Astrocyte (in vitro differentiated cells and primary cell): ENCODE data around the gene RNF146. TPM values are rescaled to one million over a fixed set of nuclear protein-coding genes. Genes with fewer than 3 reads are reported as not detected.
"Not testable (repeated sequence)": the region's sequence is repeated elsewhere in the genome, so short reads cannot be mapped to it uniquely, and the experiment has no call there.

Source experiments
- DNase-seq: peaks from one replicate; pipeline ENCODE4 v3.0.0-alpha.2; 2010; ENCODE audit warnings: low read depth
- FAIRE-seq: peaks from 2 replicates; lab custom pipeline; 2011; peaks lifted over from hg19 to GRCh38; lab: Jason Lieb, UNC
- H2AFZ ChIP-seq: 2 replicates; pipeline ENCODE4 v1.6.0; 2012; ENCODE audit warnings: low read depth, low read length, inconsistent platforms
- H3K27ac ChIP-seq: 2 replicates; pipeline ENCODE4 v1.5.1; 2011; ENCODE audit warnings: low read depth, low read length, inconsistent platforms
- H3K27me3 ChIP-seq: 2 replicates; pipeline ENCODE4 v1.6.0; 2011; ENCODE audit warnings: low read length, inconsistent platforms; ENCODE audit not compliant: insufficient read depth
- H3K36me3 ChIP-seq: 2 replicates; pipeline ENCODE4 v1.5.1; 2011; ENCODE audit warnings: low read length, inconsistent platforms; ENCODE audit not compliant: insufficient read depth
- H3K4me1 ChIP-seq: 2 replicates; pipeline ENCODE4 v1.5.1; 2011; ENCODE audit warnings: low read length, inconsistent platforms; ENCODE audit not compliant: insufficient read depth
- H3K4me2 ChIP-seq: 2 replicates; pipeline ENCODE4 v1.6.0; 2012; ENCODE audit warnings: low read length, inconsistent platforms
- H3K4me3 ChIP-seq: 2 replicates; pipeline ENCODE4 v1.5.1; 2011; ENCODE audit warnings: low read depth, mild to moderate bottlenecking, low read length, inconsistent platforms; ENCODE audit not compliant: insufficient read depth
- H3K79me2 ChIP-seq: 2 replicates; pipeline ENCODE4 v1.6.0; 2012; ENCODE audit warnings: mild to moderate bottlenecking, low read length, inconsistent platforms; ENCODE audit not compliant: insufficient read depth
- H3K9ac ChIP-seq: 2 replicates; pipeline ENCODE4 v1.6.0; 2012; ENCODE audit warnings: mild to moderate bottlenecking, low read length, inconsistent platforms
- H3K9me3 ChIP-seq: 2 replicates; pipeline ENCODE4 v1.5.1; 2012; ENCODE audit warnings: low read depth, mild to moderate bottlenecking, low read length, inconsistent platforms; ENCODE audit not compliant: insufficient read depth
- H4K20me1 ChIP-seq: 2 replicates; pipeline ENCODE4 v1.6.0; 2012; ENCODE audit warnings: low read length, inconsistent platforms; ENCODE audit not compliant: insufficient read depth
- H3K27ac Mint-ChIP-seq: one replicate; pipeline ENCODE4 v1.8.0; 2021; ENCODE audit warnings: mild to moderate bottlenecking, mixed read lengths; ENCODE audit not compliant: unreplicated experiment
- H3K27me3 Mint-ChIP-seq: one replicate; pipeline ENCODE4 v1.8.0; 2021; ENCODE audit warnings: low read depth, mixed read lengths; ENCODE audit not compliant: unreplicated experiment
- H3K36me3 Mint-ChIP-seq: one replicate; pipeline ENCODE4 v1.8.0; 2021; ENCODE audit warnings: low read depth, mixed read lengths; ENCODE audit not compliant: unreplicated experiment
- H3K4me1 Mint-ChIP-seq: one replicate; pipeline ENCODE4 v1.8.0; 2021; ENCODE audit warnings: low read depth, mixed read lengths; ENCODE audit not compliant: unreplicated experiment
- H3K4me3 Mint-ChIP-seq: one replicate; pipeline ENCODE4 v1.8.0; 2021; ENCODE audit warnings: mild to moderate bottlenecking, moderate library complexity, mixed read lengths; ENCODE audit not compliant: unreplicated experiment
- H3K9me3 Mint-ChIP-seq: one replicate; pipeline ENCODE4 v1.8.0; 2021; ENCODE audit warnings: mild to moderate bottlenecking, mixed read lengths; ENCODE audit not compliant: unreplicated experiment
- CTCF ChIP-seq: IDR thresholded peaks from 2 replicates; pipeline ENCODE4 v1.5.1; 2011; ENCODE audit warnings: low read depth, mild to moderate bottlenecking, inconsistent platforms, low read length, moderate library complexity; ENCODE audit not compliant: insufficient read depth
- EZH2 ChIP-seq: IDR thresholded peaks from 2 replicates; pipeline ENCODE4 v1.6.1; 2012; ENCODE audit warnings: mild to moderate bottlenecking, low read length, inconsistent platforms; ENCODE audit not compliant: insufficient read depth
- total RNA-seq: library from RNA; stranded (reverse); gene quantifications from 2 replicates; pipeline ENCODE4 v1.2.1, GENCODE V29; 2021

Gene RNF146
- total RNA-seq, 1 donor from 2014 or later, result 41.4 TPM

- H3K27ac ChIP-seq, result no peak overlapping the region
- Mint-ChIP-seq H3K27ac (no peak overlapping the region), H3K4me3 (no peak overlapping the region), H3K36me3 (no peaks in the 10 kb centered on the region), H3K27me3 (no peaks in the 10 kb centered on the region), H3K4me1 (no peaks in the 10 kb centered on the region), H3K9me3 (peaks cover 2% of the 10 kb centered on the region)
- H3K4me2 ChIP-seq, result no peak overlapping the region
- peaks cover 23% of the 10 kb centered on the region for H3K36me3 ChIP-seq
- peaks cover 5% of the 10 kb centered on the region for H3K79me2 ChIP-seq
- DNase-seq (no peak), FAIRE-seq (no peak)
- H3K4me3 ChIP-seq, result no peak overlapping the region
- no peaks in the 10 kb centered on the region for H3K27me3 ChIP-seq
- H3K4me1 ChIP-seq, result no peaks in the 10 kb centered on the region
- H3K9ac ChIP-seq, result no peak overlapping the region
- no peaks in the 10 kb centered on the region for H4K20me1 ChIP-seq
- no peaks in the 10 kb centered on the region for H3K9me3 ChIP-seq
- TF ChIP-seq CTCF (no peak), EZH2 (no peak)
- no peak overlapping the region for H2AFZ ChIP-seq
These were observed 50.9 kb downstream of the RNF146 start for GRCh38 chr6:127317388-127318128.

- no peaks in the 10 kb centered on the region for H3K36me3 Mint-ChIP-seq
- Histone ChIP-seq H3K9me3 (no peaks in the 10 kb centered on the region), H3K27me3 (no peaks in the 10 kb centered on the region), H3K79me2 (peaks cover 3% of the 10 kb centered on the region), H3K4me3 (no peak overlapping the region), H3K4me2 (no peak overlapping the region), H3K4me1 (no peaks in the 10 kb centered on the region), H3K36me3 (peaks cover 12% of the 10 kb centered on the region), H4K20me1 (no peaks in the 10 kb centered on the region), H2AFZ (no peak overlapping the region), H3K27ac (no peak overlapping the region), H3K9ac (no peak overlapping the region)
- no peak overlapping the region for H3K4me3 Mint-ChIP-seq
- H3K27ac Mint-ChIP-seq, result no peak overlapping the region
- H3K4me1 Mint-ChIP-seq, result no peaks in the 10 kb centered on the region
- FAIRE-seq (no peak), DNase-seq (no peak)
- peaks cover 2% of the 10 kb centered on the region for H3K9me3 Mint-ChIP-seq
- no peak for TF ChIP-seq CTCF
- no peak for TF ChIP-seq EZH2
- no peaks in the 10 kb centered on the region for H3K27me3 Mint-ChIP-seq
These were observed 53.0 kb downstream of the RNF146 start for GRCh38 chr6:127319686-127320085.

- peaks cover 11% of the 10 kb centered on the region for H3K4me1 Mint-ChIP-seq
- H3K36me3 ChIP-seq, result peaks cover 12% of the 10 kb centered on the region
- peaks cover 9% of the 10 kb centered on the region for H3K4me1 ChIP-seq
- no peaks in the 10 kb centered on the region for H3K9me3 Mint-ChIP-seq
- H3K27me3 Mint-ChIP-seq, result no peaks in the 10 kb centered on the region
- H3K9me3 ChIP-seq, result no peaks in the 10 kb centered on the region
- H3K27ac ChIP-seq, result peak overlapping the region; percentile 77
- H3K79me2 ChIP-seq, result peaks cover 25% of the 10 kb centered on the region
- no peak for TF ChIP-seq EZH2
- no peak for TF ChIP-seq CTCF
- peak; percentile 76 for DNase-seq
- H3K27me3 ChIP-seq, result no peaks in the 10 kb centered on the region
- peaks cover 3% of the 10 kb centered on the region for H4K20me1 ChIP-seq
- H3K4me3 ChIP-seq, result no peak overlapping the region
- H2AFZ ChIP-seq, result no peak overlapping the region
- H3K9ac ChIP-seq, result peak overlapping the region; percentile 5
- H3K4me2 ChIP-seq, result peak overlapping the region; percentile 42
- H3K4me3 Mint-ChIP-seq, result no peak overlapping the region
- peaks cover 6% of the 10 kb centered on the region for H3K36me3 Mint-ChIP-seq
- no peak for FAIRE-seq
- peak overlapping the region; percentile 26 for H3K27ac Mint-ChIP-seq
These were observed 61.5 kb downstream of the RNF146 start for GRCh38 chr6:127328043-127328609.

GRCh38 chr6:127331256-127331655 is 64.6 kb downstream of the RNF146 start:
- not testable (repeated sequence) for H3K4me3 ChIP-seq, H3K36me3 Mint-ChIP-seq, FAIRE-seq, H3K9me3 ChIP-seq, H3K27me3 ChIP-seq, H3K27ac ChIP-seq, H3K9ac ChIP-seq, DNase-seq, H3K4me2 ChIP-seq, H3K4me3 Mint-ChIP-seq, H3K4me1 ChIP-seq, H4K20me1 ChIP-seq, H3K9me3 Mint-ChIP-seq, H3K36me3 ChIP-seq, H3K27me3 Mint-ChIP-seq, H2AFZ ChIP-seq
- Mint-ChIP-seq H3K4me1 (peaks cover 11% of the 10 kb centered on the region), H3K27ac (peak overlapping the region; percentile 53)
- peaks cover 51% of the 10 kb centered on the region for H3K79me2 ChIP-seq
